ENCODE data around the gene CDH15. TPM values are rescaled to one million over a fixed set of nuclear protein-coding genes. Genes with fewer than 3 reads are reported as not detected.

CDH15 gene
- total RNA-seq, 1 donor from 2014 or later, result not detected

GRCh38 chr16:89174877-89175276 lies 3.3 kb downstream of the CDH15 start:
- H3K36me3 ChIP-seq, result no peaks in the 10 kb centered on the region
- no peak overlapping the region for H3K9ac ChIP-seq

GRCh38 chr16:89175280-89176146 lies 4.0 kb downstream of the CDH15 start:
- H2AFZ ChIP-seq (replicated peaks), result no peak overlapping the region
- Mint-ChIP-seq H3K4me1 (peaks cover 12% of the 10 kb centered on the region), H3K27ac (no peak overlapping the region), H3K4me3 (no peak overlapping the region), H3K9me3 (no peaks in the 10 kb centered on the region), H3K27me3 (ENCODE audit: insufficient read depth, low read depth) (peaks cover 5% of the 10 kb centered on the region), H3K36me3 (no peaks in the 10 kb centered on the region)
- no peak overlapping the region for H3K27ac ChIP-seq
- TF ChIP-seq CTCF (IDR thresholded peaks at IDR 0.05), result no peak
- H4K20me1 ChIP-seq (ENCODE audit: low read depth), result peaks cover 22% of the 10 kb centered on the region
- no peaks in the 10 kb centered on the region for H3K9me3 ChIP-seq (ENCODE audit: low read depth)
- no peaks in the 10 kb centered on the region for H3K36me3 ChIP-seq
- H3K4me3 ChIP-seq, result no peak overlapping the region
- H3K79me2 ChIP-seq (ENCODE audit: low read depth), result no peaks in the 10 kb centered on the region
- no peak for DNase-seq (ENCODE audit: low spot score)
- H3K9ac ChIP-seq, result no peak overlapping the region
- no peaks in the 10 kb centered on the region for H3F3A ChIP-seq (ENCODE audit: low read depth)
- peaks cover 19% of the 10 kb centered on the region for H3K4me1 ChIP-seq
- H3K4me2 ChIP-seq, result no peak overlapping the region
- peaks cover 24% of the 10 kb centered on the region for H3K27me3 ChIP-seq

More at GRCh38 chr16:89174877-89175276, 3.3 kb downstream of the CDH15 start:
- TF ChIP-seq CTCF (IDR thresholded peaks at IDR 0.05), result no peak
- no peak for TF ChIP-seq EZH2phosphoT487 (IDR thresholded peaks at IDR 0.05)
- TF ChIP-seq EZH2 (IDR thresholded peaks at IDR 0.05), result no peak
- peaks cover 19% of the 10 kb centered on the region for H3K4me1 ChIP-seq
- no peak overlapping the region for H3K4me2 ChIP-seq
- no peaks in the 10 kb centered on the region for H3K9me3 Mint-ChIP-seq
- no peak overlapping the region for H2AFZ ChIP-seq (replicated peaks)
- H3K9me3 ChIP-seq (ENCODE audit: low read depth), result no peaks in the 10 kb centered on the region
- peaks cover 24% of the 10 kb centered on the region for H4K20me1 ChIP-seq (ENCODE audit: low read depth)
- peaks cover 5% of the 10 kb centered on the region for H3K27me3 Mint-ChIP-seq (ENCODE audit: insufficient read depth, low read depth)
- no peak overlapping the region for H3K27ac Mint-ChIP-seq
- H3F3A ChIP-seq (ENCODE audit: low read depth), result no peaks in the 10 kb centered on the region
- H3K4me3 ChIP-seq, result no peak overlapping the region
- no peak overlapping the region for H3K27ac ChIP-seq
- no peaks in the 10 kb centered on the region for H3K36me3 Mint-ChIP-seq
- H3K27me3 ChIP-seq, result peaks cover 30% of the 10 kb centered on the region
- peaks cover 12% of the 10 kb centered on the region for H3K4me1 Mint-ChIP-seq
- no peaks in the 10 kb centered on the region for H3K79me2 ChIP-seq (ENCODE audit: low read depth)
- no peak for DNase-seq (ENCODE audit: low spot score)
- no peak overlapping the region for H3K4me3 Mint-ChIP-seq

GRCh38 chr16:89176147-89176690 lies 4.7 kb downstream of the CDH15 start:
- no peak overlapping the region for H3K4me3 Mint-ChIP-seq
- DNase-seq (ENCODE audit: low spot score), result no peak
- H4K20me1 ChIP-seq (ENCODE audit: low read depth), result peaks cover 18% of the 10 kb centered on the region

More at GRCh38 chr16:89176147-89176690, 4.7 kb downstream of the CDH15 start:
- no peak for TF ChIP-seq EZH2phosphoT487 (IDR thresholded peaks at IDR 0.05)
- no peak for TF ChIP-seq EZH2 (IDR thresholded peaks at IDR 0.05)
- no peak for TF ChIP-seq CTCF (IDR thresholded peaks at IDR 0.05)
- Mint-ChIP-seq H3K36me3 (no peaks in the 10 kb centered on the region), H3K9me3 (no peaks in the 10 kb centered on the region), H3K27me3 (ENCODE audit: insufficient read depth, low read depth) (peaks cover 2% of the 10 kb centered on the region), H3K27ac (no peak overlapping the region), H3K4me1 (peaks cover 8% of the 10 kb centered on the region)
- H3K4me1 ChIP-seq, result peaks cover 19% of the 10 kb centered on the region
- no peak overlapping the region for H2AFZ ChIP-seq (replicated peaks)
- H3K4me2 ChIP-seq, result no peak overlapping the region
- H3K36me3 ChIP-seq, result no peaks in the 10 kb centered on the region
- peaks cover 17% of the 10 kb centered on the region for H3K27me3 ChIP-seq
- H3K9me3 ChIP-seq (ENCODE audit: low read depth), result no peaks in the 10 kb centered on the region
- H3K27ac ChIP-seq, result no peak overlapping the region
- H3K79me2 ChIP-seq (ENCODE audit: low read depth), result no peaks in the 10 kb centered on the region
- no peak overlapping the region for H3K4me3 ChIP-seq
- no peak overlapping the region for H3K9ac ChIP-seq
- H3F3A ChIP-seq (ENCODE audit: low read depth), result no peaks in the 10 kb centered on the region

Measured in neural progenitor cell (in vitro differentiated cells).